Naive thymus-derived CD8-positive, alpha-beta T cell (primary cell): Measurements from ENCODE around the gene SLC27A1. TPM values are rescaled to one million over a fixed set of nuclear protein-coding genes. Genes with fewer than 3 reads are reported as not detected.

Source experiments
- ATAC-seq, 2 donors: fragments of 150-1000 bp; cut with Tn5 transposase in 1 of 2; sonication (Bioruptor Pico), chemical (Tn5 transposase) in 1 of 2; 1 replicate in 1 of 2; 2 replicates in 1 of 2; pipeline ENCODE4 v1.10.0; 2021; ENCODE audit warnings: mild to moderate bottlenecking in 2 of 2, moderate library complexity in 2 of 2
- POLR2A ChIA-PET: fragments of 350-600 bp; sonication (Branson Sonifier 250); formaldehyde crosslinking; loops from one replicate; lab custom pipeline; 2021; ENCODE audit warnings: antibody characterized with exemption; lab: Charles Lee
- DNase-seq, 10 donors: peaks; one replicate each; pipeline versions ENCODE4 v3.0.0 to v3.0.0-alpha.2; 2020 to 2022
- H3K27ac Mint-ChIP-seq, 10 donors: one replicate each; pipeline ENCODE4 v1.8.0; 2020 to 2022; ENCODE audit warnings: mild to moderate bottlenecking in 10 of 10, mixed read lengths in 10 of 10, moderate library complexity in 4 of 10, inconsistent platforms in 1 of 10
- H3K27me3 Mint-ChIP-seq, 5 donors: one replicate each; pipeline ENCODE4 v1.8.0; 2021 to 2022; ENCODE audit warnings: mixed read lengths in 5 of 5
- H3K36me3 Mint-ChIP-seq, 3 donors: one replicate each; pipeline ENCODE4 v1.8.0; 2020 to 2022; ENCODE audit warnings: mixed read lengths in 3 of 3, mild to moderate bottlenecking in 2 of 3, inconsistent platforms in 1 of 3
- H3K4me1 Mint-ChIP-seq, 4 donors: one replicate each; pipeline ENCODE4 v1.8.0; 2021 to 2022; ENCODE audit warnings: mixed read lengths in 4 of 4
- H3K4me3 Mint-ChIP-seq, 10 donors: one replicate each; pipeline ENCODE4 v1.8.0; 2020 to 2022; ENCODE audit warnings: mild to moderate bottlenecking in 10 of 10, mixed read lengths in 10 of 10, moderate library complexity in 6 of 10, inconsistent platforms in 1 of 10
- H3K9me3 Mint-ChIP-seq, 9 donors: one replicate each; pipeline ENCODE4 v1.8.0; 2020 to 2022; ENCODE audit warnings: mixed read lengths in 9 of 9, mild to moderate bottlenecking in 3 of 9, inconsistent platforms in 1 of 9, moderate library complexity in 1 of 9
- polyA plus RNA-seq, 3 donors: library from polyadenylated mRNA; unstranded; fragments of 300-500 nt; fragmentation: Illumina TruSeq; gene quantifications; one replicate each; pipeline ENCODE4 v1.2.3, GENCODE V29; 2021
- total RNA-seq, 8 experiments: library from RNA in 2 of 8; stranded (reverse) in 2 of 8; gene quantifications; one replicate each; pipeline ENCODE4 v1.2.3 and lab custom pipeline; 2021 to 2026

SLC27A1 gene
- total and polyA plus RNA-seq, 5 experiments from 2014 or later, result 9.4 to 14.6 (median 12.5) TPM

- Mint-ChIP-seq H3K4me3 (peak overlapping the region in 2 of 10 donors; percentile 6 to 30), H3K4me1 (peaks cover 11 to 29% (median 18%) of the 10 kb centered on the region in 4 donors), H3K27me3 (no peaks in the 10 kb centered on the region), H3K36me3 (no peaks in the 10 kb centered on the region), H3K9me3 (no peaks in the 10 kb centered on the region), H3K27ac (no peak overlapping the region)
- DNase-seq, result no peak
- POLR2A ChIA-PET, result interaction anchor here (5.6 kb wide), 1 partner anchor 12 kb away, joined by 52 read pairs; a partner anchor contains a TSS
- ATAC-seq, result no peak
Observed at GRCh38 chr19:17536955-17537354, 66.6 kb downstream of the SLC27A1 start.

GRCh38 chr19:17538684-17539237 is 68.4 kb downstream of the SLC27A1 start:
- Mint-ChIP-seq H3K27me3 (no peaks in the 10 kb centered on the region), H3K27ac (peak overlapping the region in 7 of 10 donors; percentile 20 to 72 (median 51)), H3K36me3 (no peaks in the 10 kb centered on the region), H3K9me3 (no peaks in the 10 kb centered on the region), H3K4me3 (peak overlapping the region; percentile 58 to 93 (median 78)), H3K4me1 (peaks cover 15 to 29% (median 18%) of the 10 kb centered on the region in 4 donors)
- POLR2A ChIA-PET, result interaction anchor here (0.5 to 5.6 kb wide), 5 partner anchors 9 to 45 kb away, joined by 3 to 52 read pairs (median 6); a partner anchor contains a TSS
- peak in 1 of 10 donors; percentile 8 for DNase-seq
- ATAC-seq, result no peak

GRCh38 chr19:17539238-17540117 is 69.2 kb downstream of the SLC27A1 start:
- ATAC-seq (peak; percentile 92 to 93), DNase-seq (peak; percentile 93 to 99 (median 96))
- H3K27me3 Mint-ChIP-seq, result no peaks in the 10 kb centered on the region
- no peaks in the 10 kb centered on the region for H3K9me3 Mint-ChIP-seq
- POLR2A ChIA-PET, result interaction anchor here (0.5 to 5.6 kb wide), 8 partner anchors 9 to 223 kb away, joined by 3 to 52 read pairs (median 4); a partner anchor contains a TSS
- peak overlapping the region; percentile 37 to 87 (median 72) for H3K27ac Mint-ChIP-seq
- H3K4me3 Mint-ChIP-seq, result peak overlapping the region; percentile 81 to 94 (median 86)
- peaks cover 15 to 29% (median 18%) of the 10 kb centered on the region in 4 donors for H3K4me1 Mint-ChIP-seq
- H3K36me3 Mint-ChIP-seq, result no peaks in the 10 kb centered on the region

- POLR2A ChIA-PET, result interaction anchor here (0.9 to 5.6 kb wide), 4 partner anchors 10 to 27 kb away, joined by 3 to 52 read pairs (median 7); a partner anchor contains a TSS
- no peak for ATAC-seq
- DNase-seq, result peak in 1 of 10 donors; percentile 4
- no peaks in the 10 kb centered on the region for H3K27me3 Mint-ChIP-seq
- H3K9me3 Mint-ChIP-seq, result no peaks in the 10 kb centered on the region
- no peak overlapping the region for H3K4me3 Mint-ChIP-seq
- peaks cover 15 to 29% (median 18%) of the 10 kb centered on the region in 4 donors for H3K4me1 Mint-ChIP-seq
- peak overlapping the region in 2 of 10 donors; percentile 66 to 71 for H3K27ac Mint-ChIP-seq
- H3K36me3 Mint-ChIP-seq, result no peaks in the 10 kb centered on the region
Observed at GRCh38 chr19:17540174-17540573, 69.8 kb downstream of the SLC27A1 start.

- Mint-ChIP-seq H3K9me3 (no peaks in the 10 kb centered on the region), H3K4me3 (peak overlapping the region in 3 of 10 donors; percentile 14 to 55 (median 15)), H3K4me1 (peaks cover 15 to 29% (median 18%) of the 10 kb centered on the region in 4 donors), H3K27me3 (no peaks in the 10 kb centered on the region), H3K36me3 (no peaks in the 10 kb centered on the region), H3K27ac (peak overlapping the region in 7 of 10 donors; percentile 32 to 91 (median 66))
- POLR2A ChIA-PET, result interaction anchor here (0.9 to 5.6 kb wide), 3 partner anchors 11 to 45 kb away, joined by 3 to 52 read pairs (median 4); a partner anchor contains a TSS
- ATAC-seq (no peak), DNase-seq (no peak)
Observed at GRCh38 chr19:17541184-17541759, 70.9 kb downstream of the SLC27A1 start.

- Mint-ChIP-seq H3K4me1 (peaks cover 15 to 25% (median 19%) of the 10 kb centered on the region in 4 donors), H3K36me3 (no peaks in the 10 kb centered on the region), H3K27me3 (no peaks in the 10 kb centered on the region), H3K27ac (peak overlapping the region in 4 of 10 donors; percentile 7 to 89 (median 53)), H3K4me3 (no peak overlapping the region), H3K9me3 (no peaks in the 10 kb centered on the region)
- POLR2A ChIA-PET, result interaction anchor here (0.6 to 1.3 kb wide), 3 partner anchors 11 to 46 kb away, joined by 4 to 6 read pairs (median 4); no protein-coding TSS in a partner anchor
- DNase-seq, result no peak
- ATAC-seq, result no peak
Observed at GRCh38 chr19:17542042-17542441, 71.7 kb downstream of the SLC27A1 start.

- Mint-ChIP-seq H3K27me3 (no peaks in the 10 kb centered on the region), H3K4me1 (peaks cover 15 to 18% (median 16%) of the 10 kb centered on the region in 4 donors), H3K4me3 (no peak overlapping the region), H3K36me3 (no peaks in the 10 kb centered on the region), H3K27ac (peak overlapping the region in 3 of 10 donors; percentile 3 to 71 (median 7)), H3K9me3 (no peaks in the 10 kb centered on the region)
- DNase-seq (no peak), ATAC-seq (no peak)
- POLR2A ChIA-PET, result interaction anchor here (1.3 kb wide), 1 partner anchor 19 kb away, joined by 4 read pairs; no protein-coding TSS in a partner anchor
Observed at GRCh38 chr19:17542793-17543582, 72.7 kb downstream of the SLC27A1 start.

GRCh38 chr19:17543986-17544385 is 73.7 kb downstream of the SLC27A1 start:
- no peaks in the 10 kb centered on the region for H3K9me3 Mint-ChIP-seq
- POLR2A ChIA-PET, result interaction anchor here (0.6 to 1.6 kb wide), 3 partner anchors 32 to 138 kb away, joined by 3 to 6 read pairs (median 4); partner anchors contain the start of gene PGLS
- peak overlapping the region in 2 of 10 donors; percentile 22 to 69 for H3K27ac Mint-ChIP-seq
- no peak for ATAC-seq
- H3K4me1 Mint-ChIP-seq, result peaks cover 6 to 11% (median 7%) of the 10 kb centered on the region in 4 donors
- H3K27me3 Mint-ChIP-seq, result no peaks in the 10 kb centered on the region
- DNase-seq, result no peak
- no peaks in the 10 kb centered on the region for H3K36me3 Mint-ChIP-seq
- no peak overlapping the region for H3K4me3 Mint-ChIP-seq

GRCh38 chr19:17544418-17544817 is 74.1 kb downstream of the SLC27A1 start:
- Mint-ChIP-seq H3K4me3 (no peak overlapping the region), H3K9me3 (no peaks in the 10 kb centered on the region), H3K4me1 (peaks cover 4 to 11% (median 6%) of the 10 kb centered on the region in 4 donors), H3K27ac (peak overlapping the region in 2 of 10 donors; percentile 22 to 69), H3K27me3 (no peaks in the 10 kb centered on the region), H3K36me3 (no peaks in the 10 kb centered on the region)
- POLR2A ChIA-PET, result interaction anchor here (0.7 to 1.6 kb wide), 2 partner anchors 33 to 137 kb away, joined by 4 to 6 read pairs; partner anchors contain the start of gene PGLS
- no peak for DNase-seq
- ATAC-seq, result no peak

GRCh38 chr19:17548145-17548544 is 77.8 kb downstream of the SLC27A1 start:
- Mint-ChIP-seq H3K4me3 (no peak overlapping the region), H3K27me3 (no peaks in the 10 kb centered on the region), H3K36me3 (no peaks in the 10 kb centered on the region), H3K27ac (peak overlapping the region in 5 of 10 donors; percentile 9 to 53 (median 19)), H3K9me3 (no peaks in the 10 kb centered on the region), H3K4me1 (peaks cover 0 to 2% (median 0%) of the 10 kb centered on the region in 4 donors)
- no peak for ATAC-seq
- POLR2A ChIA-PET, result interaction anchor here (0.6 kb wide), 1 partner anchor 453 kb away, joined by 7 read pairs; no protein-coding TSS in a partner anchor
- DNase-seq, result no peak

- ATAC-seq (no peak), DNase-seq (no peak)
- H3K27me3 Mint-ChIP-seq, result no peaks in the 10 kb centered on the region
- H3K9me3 Mint-ChIP-seq, result no peaks in the 10 kb centered on the region
- H3K27ac Mint-ChIP-seq, result peak overlapping the region in 2 of 10 donors; percentile 39 to 54
- H3K36me3 Mint-ChIP-seq, result no peaks in the 10 kb centered on the region
- peaks cover 0 to 2% (median 0%) of the 10 kb centered on the region in 4 donors for H3K4me1 Mint-ChIP-seq
- no peak overlapping the region for H3K4me3 Mint-ChIP-seq
- POLR2A ChIA-PET, result interaction anchor here (0.7 to 1.7 kb wide), 2 partner anchors 37 to 72 kb away, joined by 5 to 6 read pairs; no protein-coding TSS in a partner anchor
Observed at GRCh38 chr19:17549085-17549740, 78.9 kb downstream of the SLC27A1 start.
